ENCODE results near the gene HIF3A.
"Not testable (repeated sequence)": the region's sequence is repeated elsewhere in the genome, so short reads cannot be mapped to it uniquely, and the experiment has no call there.

Gene HIF3A

GRCh38 chr19:46295401-46296201, 1.2 kb upstream of the HIF3A start:
- DNase-seq = no peak

GRCh38 chr19:46296202-46296480, 701 bp upstream of the HIF3A start:
- no peak for DNase-seq

GRCh38 chr19:46297700-46298478, 1.0 kb downstream of the HIF3A start:
- DNase-seq = no peak

GRCh38 chr19:46298479-46299003, 1.7 kb downstream of the HIF3A start:
- DNase-seq = no peak

- DNase-seq = no peak
Measured at GRCh38 chr19:46299004-46299509, 2.2 kb downstream of the HIF3A start.

GRCh38 chr19:46299695-46300094, 2.9 kb downstream of the HIF3A start:
- DNase-seq = no peak

- no peak for DNase-seq
Measured at GRCh38 chr19:46303322-46303690, 6.5 kb downstream of the HIF3A start.

GRCh38 chr19:46303691-46304397, 7.0 kb downstream of the HIF3A start:
- no peak for DNase-seq

GRCh38 chr19:46306501-46306900, 9.7 kb downstream of the HIF3A start:
- DNase-seq = no peak

- DNase-seq = no peak
Measured at GRCh38 chr19:46308510-46308909, 11.7 kb downstream of the HIF3A start.

- no peak for DNase-seq
Measured at GRCh38 chr19:46309056-46309455, 12.2 kb downstream of the HIF3A start.

GRCh38 chr19:46311444-46311843, 14.6 kb downstream of the HIF3A start:
- no peak for DNase-seq

- not testable (repeated sequence) for DNase-seq
Measured at GRCh38 chr19:46313540-46314469, 17.0 kb downstream of the HIF3A start.

- DNase-seq = no peak
Measured at GRCh38 chr19:46317339-46317738, 20.5 kb downstream of the HIF3A start.

GRCh38 chr19:46319613-46320012, 22.8 kb downstream of the HIF3A start:
- DNase-seq = no peak

GRCh38 chr19:46320559-46320958, 23.7 kb downstream of the HIF3A start:
- DNase-seq = no peak

- no peak for DNase-seq
Measured at GRCh38 chr19:46321653-46322052, 24.8 kb downstream of the HIF3A start.

GRCh38 chr19:46323227-46323626, 26.4 kb downstream of the HIF3A start:
- not testable (repeated sequence) for DNase-seq

GRCh38 chr19:46324277-46324676, 27.4 kb downstream of the HIF3A start:
- no peak for DNase-seq

GRCh38 chr19:46326608-46327007, 29.8 kb downstream of the HIF3A start:
- no peak for DNase-seq

GRCh38 chr19:46328079-46328478, 31.2 kb downstream of the HIF3A start:
- DNase-seq = no peak

- no peak for DNase-seq
Measured at GRCh38 chr19:46330319-46330918, 33.6 kb downstream of the HIF3A start.
